ENCODE data around the gene CDC5L.

Gene CDC5L

DNA sequence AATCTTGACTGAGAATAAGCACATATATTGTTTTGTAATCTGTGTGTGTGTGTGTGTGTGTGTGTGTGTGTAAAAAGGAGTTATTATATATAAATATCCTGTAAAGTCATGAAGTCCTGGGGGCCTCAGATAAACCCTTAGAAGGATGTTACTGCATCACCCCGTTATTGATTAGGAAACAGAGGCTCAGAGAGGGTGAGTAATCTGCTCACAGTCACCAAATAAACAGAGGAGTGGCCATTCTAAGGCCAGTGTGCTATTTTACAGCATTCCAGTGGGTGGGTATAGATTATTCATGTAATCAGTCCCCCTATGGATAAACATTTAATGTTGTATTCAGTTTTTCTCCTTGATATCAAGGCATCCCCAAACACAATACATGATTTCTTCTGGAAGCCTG is 87.1 kb downstream of the CDC5L start:
- no peak for DNase-seq (ENCODE audit: low read depth in 3 of 3)

DNA sequence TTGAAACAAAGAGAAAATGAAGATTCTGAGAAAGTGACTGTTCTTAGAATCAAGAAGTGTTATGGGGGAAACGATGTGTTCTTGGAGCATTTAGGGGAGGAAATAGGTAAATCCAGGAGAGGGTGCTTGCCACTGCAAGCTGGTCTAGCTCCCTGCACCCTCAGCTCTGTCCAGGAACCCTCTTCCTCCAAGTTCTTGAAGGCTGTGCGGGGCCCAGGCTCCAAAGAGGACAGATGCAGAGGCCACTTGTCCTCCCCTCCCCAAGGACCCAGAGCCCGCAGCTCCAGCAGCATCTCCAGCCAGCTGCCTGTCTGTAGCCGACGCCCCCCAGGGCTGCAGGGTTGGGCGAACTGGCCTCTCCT is 87.9 kb downstream of the CDC5L start:
- no peak for DNase-seq (ENCODE audit: low read depth in 3 of 3)

DNA sequence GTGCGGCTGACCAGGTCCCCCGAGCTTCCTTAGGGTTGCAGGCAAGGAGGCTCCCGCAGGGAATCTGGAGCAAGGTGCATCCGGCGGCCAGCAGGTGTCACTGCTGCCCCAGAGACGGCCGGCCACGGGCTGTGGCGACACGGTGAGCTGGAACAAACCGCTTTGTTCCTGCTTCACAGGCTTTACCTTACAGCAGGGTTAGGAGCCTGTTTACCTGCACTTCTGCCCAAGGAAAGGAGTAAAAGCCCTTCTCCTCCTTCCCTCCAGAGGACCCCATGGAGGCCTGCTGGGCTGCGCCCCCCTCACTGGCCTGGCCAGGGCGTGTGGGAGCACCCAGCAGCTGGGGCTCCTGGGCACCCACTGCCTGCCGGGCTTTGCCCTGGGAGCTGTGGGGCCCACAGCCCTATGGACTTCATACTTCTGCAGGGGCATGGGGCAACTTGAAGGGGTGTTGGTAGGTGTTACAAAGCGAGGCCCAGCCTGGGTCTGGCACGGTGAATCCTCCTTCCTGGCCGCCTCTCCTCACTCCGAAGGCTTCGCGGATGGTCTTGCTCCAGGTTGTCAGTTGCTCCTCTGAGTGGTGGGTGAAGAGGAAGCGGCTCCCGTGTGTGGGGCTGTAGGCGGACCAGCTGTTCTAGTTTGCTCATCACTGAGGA is 88.4 kb downstream of the CDC5L start:
- DNase-seq (ENCODE audit: low read depth in 3 of 3), result peak; percentile 56 to 66 (median 63)

DNA sequence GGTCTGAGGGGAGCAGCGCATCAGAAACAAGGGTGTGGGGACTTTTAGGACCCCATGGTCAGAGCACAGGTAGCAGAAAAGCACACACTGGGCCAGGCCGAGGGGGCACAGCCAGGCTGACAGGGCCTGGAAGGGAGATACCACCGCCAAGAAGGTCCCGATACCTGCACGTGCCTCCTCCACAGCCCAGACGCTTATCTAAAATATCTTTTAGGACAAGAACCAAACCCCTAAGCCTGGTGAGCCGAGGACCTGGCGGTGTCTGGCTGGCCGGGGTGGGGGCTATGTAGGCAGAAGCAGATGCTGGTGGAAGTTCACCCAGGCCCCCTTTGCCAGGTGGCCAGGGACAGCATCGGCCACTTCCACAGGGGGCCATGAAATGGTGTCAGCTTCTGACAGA is 89.3 kb downstream of the CDC5L start:
- no peak for DNase-seq (ENCODE audit: low read depth in 3 of 3)

DNA sequence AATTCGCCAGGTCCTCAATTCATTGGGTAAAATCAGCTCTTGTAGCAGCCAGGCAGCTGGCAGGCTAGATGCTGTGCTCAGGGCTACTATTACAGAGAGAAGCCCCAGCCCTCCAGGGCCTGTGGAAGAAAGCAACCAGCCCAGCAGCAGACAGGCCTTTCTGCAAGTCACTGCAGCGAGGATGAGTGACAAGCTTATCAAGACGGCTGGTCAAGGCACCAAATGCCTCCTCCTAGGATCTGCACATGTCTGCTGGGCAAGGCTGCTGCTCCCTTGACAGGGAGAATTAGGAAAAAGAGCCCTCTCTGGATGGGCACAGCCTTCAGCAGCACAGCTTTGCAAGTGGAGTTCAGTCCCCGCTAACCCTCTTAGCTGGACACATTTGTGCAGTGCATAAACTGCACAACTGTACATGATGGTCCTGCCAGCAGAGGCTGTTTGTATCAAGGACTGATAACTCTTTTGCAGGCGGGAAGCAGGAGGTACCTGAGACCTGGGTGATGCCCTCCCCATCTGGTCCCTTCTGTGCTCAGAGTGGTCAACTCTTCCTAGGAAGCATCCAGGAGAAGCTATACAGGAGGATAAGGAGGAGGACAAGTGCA is 89.9 kb downstream of the CDC5L start:
- DNase-seq (ENCODE audit: low read depth in 3 of 3), result no peak

DNA sequence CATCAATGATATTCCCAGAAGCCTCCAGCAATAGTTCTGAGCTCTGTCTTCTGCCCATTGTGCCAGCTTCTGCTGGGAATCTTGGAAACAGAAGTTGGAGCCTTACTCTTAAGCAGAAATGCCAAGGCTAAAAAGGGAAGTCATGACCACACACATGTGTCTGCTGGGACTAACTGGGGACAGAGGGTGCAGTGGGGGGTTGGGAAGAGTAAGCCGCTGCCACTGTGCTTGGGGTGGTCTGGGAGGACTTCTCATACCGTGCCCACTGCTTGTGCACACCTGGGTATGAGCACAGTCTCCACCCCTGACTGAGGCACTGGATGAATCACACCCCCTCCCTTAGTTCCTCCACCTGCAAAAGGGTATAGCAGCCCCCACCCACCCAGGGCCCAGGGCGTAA is 90.7 kb downstream of the CDC5L start:
- DNase-seq (ENCODE audit: low read depth in 3 of 3), result no peak

DNA sequence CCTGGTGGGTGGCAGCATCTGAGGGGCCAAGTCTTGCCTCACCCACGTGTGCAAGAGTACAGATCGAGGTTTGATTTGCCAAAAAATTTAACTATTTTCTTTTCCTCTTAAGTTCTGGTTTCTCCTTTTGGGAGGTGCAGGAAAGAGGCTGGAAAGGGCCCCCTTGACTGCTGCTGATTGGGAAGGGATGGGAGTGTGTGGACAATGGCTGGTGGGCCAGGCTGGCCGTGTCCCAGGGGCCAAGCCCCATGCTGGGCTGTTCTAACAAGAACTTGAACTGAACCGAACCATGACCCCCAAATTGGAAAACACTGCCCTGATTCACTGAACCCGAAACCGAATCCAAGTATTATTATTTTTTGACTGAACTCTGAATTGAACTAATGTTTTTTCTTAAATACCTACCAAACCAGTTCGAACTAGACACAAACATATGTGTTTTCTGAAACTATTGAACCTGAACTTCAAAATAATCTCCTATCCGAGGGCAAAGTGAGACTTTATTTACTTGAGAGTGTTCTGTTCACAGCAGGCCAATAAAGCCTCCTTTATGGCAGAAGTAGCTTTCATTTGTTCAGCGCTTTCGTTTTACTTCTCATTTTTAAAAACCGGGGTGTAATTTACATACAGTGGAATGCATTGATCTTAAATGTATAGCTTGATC is 91.2 kb downstream of the CDC5L start:
- no peak for DNase-seq (ENCODE audit: low read depth in 3 of 3)

DNA sequence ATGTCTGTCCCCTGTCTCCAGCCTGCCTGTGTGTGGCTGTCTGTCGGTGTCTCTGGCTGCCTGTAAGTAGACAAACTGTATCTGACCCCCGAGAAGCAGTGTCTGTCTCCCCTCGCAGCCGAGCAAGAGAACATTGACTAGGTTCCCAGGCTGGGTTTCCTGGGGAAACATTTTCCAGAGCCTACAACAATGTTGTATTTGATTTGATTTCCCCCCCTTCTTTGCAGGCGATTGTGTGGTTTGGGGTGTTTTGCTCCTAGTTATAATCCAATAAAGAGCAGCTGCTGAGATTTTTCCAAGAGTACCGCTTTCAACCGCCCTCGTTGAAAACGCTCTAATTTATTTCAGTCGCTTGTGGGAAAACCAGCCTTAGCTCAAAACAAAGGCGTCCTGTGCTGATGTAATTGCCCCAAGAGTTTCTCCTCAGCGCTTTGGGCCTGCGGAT is 92.6 kb downstream of the CDC5L start:
- DNase-seq (ENCODE audit: low read depth in 3 of 3), result no peak

DNA sequence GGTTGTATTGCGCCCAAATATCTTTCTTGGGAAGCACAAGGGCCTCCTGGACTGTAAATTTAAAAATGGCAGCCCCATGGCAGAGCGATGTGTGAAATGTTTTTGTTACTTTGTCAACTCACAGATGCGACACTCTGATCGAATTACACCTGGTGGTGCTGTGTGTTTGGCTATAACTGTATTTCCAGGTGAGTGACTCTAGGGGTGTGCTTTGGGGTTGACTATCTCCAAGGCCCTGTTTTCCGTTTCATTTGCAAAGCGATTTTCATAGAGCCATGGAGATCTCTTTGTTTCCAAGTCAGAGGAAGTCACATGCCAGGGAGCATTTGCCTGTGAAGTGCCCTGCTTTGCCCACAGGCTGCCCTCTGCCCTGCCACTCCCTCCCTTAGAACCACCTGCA is 93.5 kb downstream of the CDC5L start:
- DNase-seq (ENCODE audit: low read depth in 3 of 3), result no peak

DNA sequence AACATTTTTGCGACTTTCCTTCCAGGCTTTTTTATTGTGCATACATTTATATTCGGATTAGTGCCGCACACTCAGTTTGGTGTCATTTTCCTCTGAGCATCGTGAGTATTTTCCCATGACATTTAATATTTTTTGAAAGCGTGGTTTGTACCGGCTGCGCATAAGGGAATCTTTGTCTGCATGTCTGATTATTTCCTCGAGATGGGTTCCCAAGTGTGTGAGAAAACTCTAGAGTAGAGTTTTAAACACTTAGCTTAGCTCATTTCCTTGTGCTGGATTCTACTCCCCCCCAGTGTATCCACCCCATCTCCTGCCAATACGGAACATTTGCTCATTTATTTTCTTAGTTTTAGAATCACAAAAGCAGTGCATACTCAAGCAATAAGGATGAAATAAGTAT is 94.3 kb downstream of the CDC5L start:
- no peak for DNase-seq (ENCODE audit: low read depth in 3 of 3)

DNA sequence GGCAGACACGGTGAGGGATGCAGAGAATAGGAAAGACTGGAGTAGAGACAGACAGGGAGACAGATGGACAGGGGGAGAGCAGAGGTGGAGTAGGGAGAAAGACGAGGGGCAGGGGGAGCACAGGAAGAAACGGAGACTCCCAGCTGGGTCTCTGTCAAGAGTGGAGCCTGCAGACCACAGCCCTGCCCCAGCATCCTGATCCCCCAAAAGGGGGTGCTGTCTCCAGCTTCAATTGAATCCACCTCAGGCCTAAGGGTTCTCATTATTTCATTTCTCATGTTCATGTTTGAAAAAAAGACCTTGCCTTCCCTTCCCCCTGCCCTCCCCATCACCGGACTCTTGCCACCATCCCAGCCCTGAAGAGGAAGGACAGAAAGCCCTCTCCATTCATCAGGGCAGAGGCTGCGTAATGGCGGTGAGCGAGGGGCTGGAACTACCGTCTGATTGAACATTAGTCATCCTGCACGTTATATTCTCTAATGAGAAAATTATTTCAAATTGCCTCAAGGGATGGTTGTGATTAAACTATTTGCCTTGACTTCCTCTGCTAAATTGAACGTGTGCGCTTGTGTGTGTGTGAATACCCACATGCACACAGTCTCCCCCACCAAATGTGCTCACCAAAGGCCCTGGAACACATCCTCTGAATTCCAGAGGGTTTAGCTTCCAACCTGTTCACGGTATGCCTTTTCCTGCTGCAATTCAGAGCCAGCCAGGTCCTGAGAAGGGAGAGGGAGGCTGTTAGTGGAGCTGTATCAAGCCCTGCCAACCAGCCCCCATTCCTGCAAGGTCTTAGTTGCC is 98.3 kb downstream of the CDC5L start:
- DNase-seq (ENCODE audit: low read depth in 3 of 3), result no peak

DNA sequence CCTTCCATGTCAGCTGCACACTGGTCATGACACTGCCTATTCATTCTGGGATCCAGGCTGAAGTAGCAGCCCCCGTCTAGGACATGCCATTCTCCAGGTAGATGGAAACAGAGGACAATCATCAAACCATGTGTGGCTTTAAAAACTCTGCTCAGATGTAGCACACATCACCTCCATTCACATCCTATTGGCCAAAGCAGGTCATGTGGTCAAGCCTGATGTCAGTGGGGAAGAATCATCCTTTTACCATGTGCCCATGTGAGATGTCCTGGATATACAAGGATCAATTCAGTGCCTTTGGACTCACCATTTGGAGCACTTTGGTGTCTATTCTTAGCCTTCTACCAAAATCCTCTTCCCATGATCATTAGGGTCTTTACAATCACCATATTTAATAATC is 99.5 kb downstream of the CDC5L start:
- no peak for DNase-seq (ENCODE audit: low read depth in 3 of 3)

DNA sequence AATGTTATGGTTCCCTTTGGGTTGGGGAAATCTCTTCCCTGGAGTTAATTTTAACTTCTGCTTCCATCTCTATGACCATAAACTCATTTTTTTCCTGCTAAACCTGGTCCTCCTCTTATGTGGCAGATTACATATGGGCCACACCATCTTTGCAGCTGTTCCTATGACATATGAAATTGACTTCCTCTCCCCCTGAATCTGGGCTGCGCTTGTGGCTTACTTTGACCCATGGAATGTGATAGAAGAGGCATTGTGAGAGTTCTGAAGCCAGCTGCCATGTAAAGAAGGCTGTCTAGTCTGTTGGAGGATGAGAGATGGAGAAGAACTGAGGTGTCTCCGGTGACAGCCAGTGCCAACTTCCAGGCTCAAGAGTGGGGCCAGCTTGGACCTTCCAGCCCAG is 100.1 kb downstream of the CDC5L start:
- no peak for DNase-seq (ENCODE audit: low read depth in 3 of 3)

DNA sequence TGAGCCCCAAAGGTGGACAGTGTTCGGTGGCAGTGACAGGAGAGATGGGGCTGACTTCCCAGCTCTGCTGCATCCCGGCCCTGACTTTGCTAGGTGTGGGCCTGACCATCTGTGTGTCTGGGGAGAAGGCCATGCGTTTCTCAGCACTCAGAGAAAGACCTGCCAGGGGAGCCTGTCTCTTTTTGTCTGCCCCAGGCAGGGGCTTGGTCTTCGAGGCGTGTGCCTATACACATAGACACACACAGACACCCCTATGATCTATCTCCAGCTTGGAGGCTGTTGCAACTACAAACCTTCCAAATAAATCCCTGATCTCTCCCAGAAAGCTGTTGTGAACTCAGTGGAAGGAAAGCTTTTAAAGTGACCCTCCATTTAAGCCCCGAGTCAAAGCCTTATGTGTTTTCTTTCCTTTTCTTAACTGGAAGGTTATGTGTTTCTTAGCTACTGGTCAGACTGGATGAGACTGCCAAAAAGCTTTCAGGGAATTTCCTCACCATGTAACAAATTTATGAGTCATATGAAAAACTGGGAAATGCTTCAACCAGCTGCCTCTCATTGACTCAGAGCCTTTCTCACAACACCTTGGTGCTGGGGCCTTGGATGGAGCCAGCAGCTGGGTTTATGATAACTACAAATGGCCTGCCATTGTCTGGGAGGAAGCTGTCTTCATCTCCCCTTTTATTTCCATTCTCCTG is 102.6 kb downstream of the CDC5L start:
- no peak for DNase-seq (ENCODE audit: low read depth in 3 of 3)

DNA sequence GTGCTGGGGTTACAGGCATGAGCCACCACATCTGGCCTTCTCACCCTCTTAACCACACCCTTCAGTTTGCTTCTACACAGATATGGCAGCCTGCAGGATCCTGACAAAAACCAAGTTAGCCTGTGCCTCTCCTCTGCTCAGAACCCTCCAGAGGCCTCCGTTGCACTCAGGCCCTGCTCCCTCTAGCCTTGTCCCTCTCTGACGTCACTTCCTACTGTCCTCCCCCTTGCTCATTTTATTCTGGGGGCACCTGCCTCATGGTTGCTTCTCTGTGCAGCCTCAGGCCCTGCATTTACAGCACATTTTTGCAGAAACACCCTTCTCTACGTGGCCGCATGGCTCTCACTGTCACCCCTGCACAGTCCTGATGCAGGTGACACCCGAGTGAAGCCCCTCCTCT is 105.6 kb downstream of the CDC5L start:
- no peak for DNase-seq (ENCODE audit: low read depth in 3 of 3)

DNA sequence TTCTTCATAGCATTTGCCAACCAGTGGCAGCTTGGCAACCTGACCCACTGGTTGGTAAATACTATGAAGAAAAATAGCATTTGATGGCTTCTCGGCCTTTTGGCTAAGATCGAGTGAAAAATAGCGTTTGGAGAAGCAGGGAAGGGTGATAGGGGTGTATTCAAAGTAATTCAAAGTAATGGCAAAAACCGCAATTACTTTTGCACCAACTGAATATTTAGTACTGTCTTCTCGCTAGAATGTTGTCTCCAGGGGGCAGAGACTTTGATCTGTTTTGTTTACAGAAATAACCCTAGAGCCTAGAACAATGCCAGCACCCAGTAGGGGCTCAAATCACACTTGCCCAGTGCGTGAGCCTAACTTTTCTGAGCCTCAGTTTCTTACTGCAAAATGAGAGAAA is 106.1 kb downstream of the CDC5L start:
- no peak for DNase-seq (ENCODE audit: low read depth in 3 of 3)

DNA sequence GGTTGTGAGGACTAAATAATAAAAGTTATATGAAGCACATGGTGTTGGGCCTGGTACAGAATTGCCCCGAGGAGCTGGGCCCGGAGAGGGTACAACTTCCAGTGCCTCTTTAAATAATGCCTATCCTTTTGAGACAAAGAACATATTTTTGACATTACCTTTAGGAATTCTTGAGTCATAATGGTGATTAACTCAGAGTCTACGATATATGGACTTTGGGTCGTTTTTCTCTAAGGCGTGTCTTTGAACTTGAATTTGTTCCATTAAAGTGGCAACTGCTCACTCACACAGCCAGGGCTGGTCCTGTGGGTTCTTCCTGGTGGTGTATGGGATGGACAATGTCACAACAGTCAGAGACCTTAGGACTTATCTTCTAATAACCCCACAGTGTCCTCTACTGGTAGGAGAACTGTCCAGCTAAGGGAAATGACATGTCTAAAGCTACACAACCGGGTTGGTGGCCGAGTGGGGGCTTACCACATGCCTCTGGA is 106.5 kb downstream of the CDC5L start:
- no peak for DNase-seq (ENCODE audit: low read depth in 3 of 3)

DNA sequence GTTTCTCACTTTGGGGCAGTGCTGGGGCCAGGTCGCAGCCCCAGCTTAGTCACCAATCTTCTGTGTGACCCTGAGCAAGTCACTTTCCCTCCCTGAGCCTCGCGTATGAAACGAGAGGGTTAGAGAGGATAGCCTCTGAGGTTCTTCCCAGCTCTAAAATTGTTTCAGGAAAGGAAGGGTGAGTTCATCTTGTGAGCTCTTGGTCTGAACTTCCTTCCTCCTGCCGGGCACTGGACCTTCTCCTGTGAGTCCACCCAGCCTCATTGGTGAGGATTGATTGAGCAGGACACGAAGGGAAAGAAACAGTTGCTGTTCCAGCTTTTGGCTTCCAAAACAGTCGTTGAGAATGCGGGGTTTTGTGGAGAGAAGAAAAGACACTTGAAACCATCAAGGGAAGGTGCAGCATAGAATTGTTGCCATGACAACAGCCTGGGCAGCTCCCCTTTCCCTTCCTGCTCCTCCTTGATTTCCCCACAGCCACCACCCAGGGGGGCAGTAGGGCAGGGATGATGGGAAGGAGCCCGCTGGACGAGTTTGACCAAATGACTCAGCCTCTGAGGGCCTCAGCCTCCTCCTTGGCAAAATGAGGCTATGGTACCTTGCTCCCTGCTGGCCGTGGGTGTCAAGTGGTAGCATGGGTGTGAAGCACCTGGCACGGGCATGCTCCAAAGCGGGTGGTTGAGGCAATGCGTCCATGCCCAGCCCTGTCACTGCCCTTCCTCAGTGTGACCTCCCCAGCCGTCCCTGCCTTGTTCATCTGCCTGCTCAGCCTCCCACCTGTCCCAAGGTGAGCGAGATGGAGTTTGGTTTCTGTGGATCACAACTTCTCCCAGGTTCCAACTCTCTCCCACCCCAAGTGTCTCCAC is 107.8 kb downstream of the CDC5L start:
- DNase-seq (ENCODE audit: low read depth in 3 of 3), result no peak

DNA sequence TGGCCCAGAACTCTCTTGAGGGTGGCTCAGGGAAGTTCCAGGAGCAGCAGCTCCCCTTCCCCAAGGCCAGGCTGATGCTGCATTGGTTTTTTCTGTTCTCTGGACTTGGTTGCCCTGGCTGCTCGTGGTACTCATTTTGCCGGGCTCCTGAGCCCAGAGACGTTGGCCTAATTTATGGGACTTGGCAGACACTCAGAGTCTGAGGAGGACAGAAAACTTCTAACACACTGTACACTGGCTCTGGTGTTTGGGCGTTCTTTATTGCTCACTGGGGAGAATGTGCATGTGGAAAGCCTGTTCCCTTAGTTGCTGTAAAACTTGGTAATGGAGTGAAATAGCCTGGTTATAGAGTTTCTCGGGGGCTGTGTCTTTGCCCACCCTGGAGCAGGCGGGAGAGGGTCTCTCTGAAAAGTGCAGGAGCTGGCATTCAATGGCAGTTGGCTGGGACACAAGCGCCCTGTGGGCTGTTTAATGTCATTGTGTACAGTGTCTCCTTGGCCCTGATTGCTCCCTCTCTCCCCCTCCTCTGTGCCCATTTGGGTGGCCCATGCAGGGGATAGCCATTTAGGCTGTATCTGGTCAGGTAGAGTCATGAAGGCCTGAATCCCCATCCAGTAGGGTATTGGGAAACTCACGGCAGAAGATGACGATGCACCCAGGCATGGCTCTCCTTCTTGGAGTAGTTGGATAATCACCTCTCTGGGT is 109.3 kb downstream of the CDC5L start:
- no peak for DNase-seq (ENCODE audit: low read depth in 3 of 3)

DNA sequence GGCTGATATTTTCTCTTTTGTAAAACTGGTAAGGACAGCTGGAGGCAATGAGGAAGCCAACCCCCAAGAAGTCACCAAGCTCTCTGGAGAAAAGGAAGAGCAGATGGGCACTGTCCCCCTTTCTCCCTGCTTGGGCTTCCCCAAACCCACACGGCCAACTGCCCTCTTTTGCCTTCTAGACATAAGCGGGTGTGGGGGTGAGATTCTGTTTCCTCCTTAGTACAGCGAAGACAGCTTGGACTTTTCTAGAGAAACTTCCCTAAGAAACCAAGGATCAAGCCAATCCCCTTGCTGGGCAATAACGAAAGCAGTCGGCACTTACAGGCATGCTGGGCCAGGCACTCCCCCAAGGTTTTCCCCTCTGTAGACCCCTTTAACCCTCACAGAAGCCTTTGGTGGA is 110.3 kb downstream of the CDC5L start:
- no peak for DNase-seq (ENCODE audit: low read depth in 3 of 3)
